A549 (cell line): Measurements from ENCODE around the gene DNMT3A. TPM values are rescaled to one million over a fixed set of nuclear protein-coding genes. Genes with fewer than 3 reads are reported as not detected.

Source experiments
- ATAC-seq, 2 experiments: fragments of 200-7000 bp in 1 of 2; fragments of >200 bp in 1 of 2; cut with Nextera tagmentation in 1 of 2; cut with Tn5 transposase in 1 of 2; 3 replicates each; pipeline versions ENCODE4 v1.8.0 to v1.9.1; 2018 to 2020; ENCODE audit warnings: mild to moderate bottlenecking in 1 of 2, moderate library complexity in 1 of 2
- CTCF ChIA-PET: fragments of 300-600 bp; sonication (Branson Sonifier 250); formaldehyde crosslinking; extraction: SDS; loops from one replicate; lab custom pipeline; 2021; ENCODE audit warnings: antibody characterized with exemption, inconsistent platforms; lab: Yijun Ruan, JAX
- POLR2A ChIA-PET: fragments of 350-600 bp; formaldehyde crosslinking; extraction: SDS; loops from one replicate; lab custom pipeline; 2021; ENCODE audit warnings: antibody characterized with exemption, inconsistent platforms; lab: Yijun Ruan, JAX
- DNase-seq, 2 experiments: peaks; one replicate each; pipeline versions ENCODE4 v3.0.0 to v3.0.0-alpha.2; 2011 to 2016; ENCODE audit warnings: low read depth in 1 of 2, low spot score in 1 of 2
- FAIRE-seq: peaks from 2 replicates; lab custom pipeline; 2011; peaks lifted over from hg19 to GRCh38; lab: Jason Lieb, UNC
- H3K27ac ChIP-seq, 2 experiments: fragments of >200 bp; sonication (Bioruptor Twin); formaldehyde crosslinking; 3 replicates each; pipeline ENCODE4 v1.5.1; 2016 to 2017
- H3K4me1 ChIP-seq: fragments of >200 bp; sonication (Bioruptor Twin); formaldehyde crosslinking; 3 replicates; pipeline ENCODE4 v1.6.1; 2016
- H3K4me2 ChIP-seq: fragments of >200 bp; sonication (Bioruptor Twin); formaldehyde crosslinking; 3 replicates; pipeline ENCODE4 v1.6.1; 2016
- H3K4me3 ChIP-seq: fragments of >200 bp; sonication (Bioruptor Twin); formaldehyde crosslinking; 3 replicates; pipeline ENCODE4 v1.5.1; 2016
- H3K9me3 ChIP-seq: fragments of >200 bp; sonication (Bioruptor Twin); formaldehyde crosslinking; 3 replicates; pipeline ENCODE4 v1.6.1; 2016
- BHLHE40 ChIP-seq: IDR thresholded peaks from 2 replicates; pipeline ENCODE4 v1.6.1; 2012; ENCODE audit warnings: low read depth, low read length, inconsistent platforms
- CHD2 ChIP-seq: fragments of 150-350 bp; IDR thresholded peaks from 2 replicates; pipeline ENCODE4 v1.6.1; 2014; ENCODE audit warnings: low read length; ENCODE audit not compliant: partially characterized antibody
- ESRRA ChIP-seq: fragments of 150-350 bp; IDR thresholded peaks from 2 replicates; pipeline ENCODE4 v1.6.1; 2014; ENCODE audit warnings: mild to moderate bottlenecking, low read length, borderline replicate concordance
- FOSB ChIP-seq: fragments of 250-450 bp; sonication (Bioruptor Pico); IDR thresholded peaks from 2 replicates; pipeline ENCODE4 v1.5.0; 2020; ENCODE audit warnings: mild to moderate bottlenecking, moderate library complexity
- FOXS1 ChIP-seq: fragments of 250-450 bp; sonication (Bioruptor Pico); IDR thresholded peaks from 2 replicates; pipeline ENCODE4 v1.5.0; 2020; ENCODE audit warnings: mild to moderate bottlenecking, moderate library complexity
- GATA3 ChIP-seq: IDR thresholded peaks from 2 replicates; pipeline ENCODE4 v1.6.1; 2012; ENCODE audit warnings: borderline replicate concordance
- HOXB13 ChIP-seq: fragments of 250-450 bp; sonication (Bioruptor Pico); IDR thresholded peaks from 2 replicates; pipeline ENCODE4 v1.5.0; 2020; ENCODE audit warnings: low read depth, mild to moderate bottlenecking, moderate library complexity
- JUNB ChIP-seq: fragments of >200 bp; sonication (Bioruptor Twin); formaldehyde crosslinking; IDR thresholded peaks from 2 replicates; pipeline ENCODE4 v1.6.1; 2016
- KDM5A ChIP-seq: fragments of 200-600 bp; sonication (generic); IDR thresholded peaks from 2 replicates; pipeline ENCODE4 v1.6.1; 2016; ENCODE audit warnings: antibody characterized with exemption, mild to moderate bottlenecking
- MAFK ChIP-seq: fragments of 450-650 bp; IDR thresholded peaks from 2 replicates; pipeline ENCODE4 v1.6.1; 2014; ENCODE audit not compliant: partially characterized antibody
- NR3C1 ChIP-seq: fragments of >200 bp; sonication (Bioruptor Twin); formaldehyde crosslinking; IDR thresholded peaks from 3 replicates; pipeline ENCODE4 v1.6.1; 2017
- RARB ChIP-seq: fragments of 250-450 bp; sonication (Bioruptor Pico); IDR thresholded peaks from 2 replicates; pipeline ENCODE4 v1.8.0; 2021; ENCODE audit warnings: mild to moderate bottlenecking, moderate library complexity
- RCOR1 ChIP-seq: fragments of 150-350 bp; IDR thresholded peaks from 2 replicates; pipeline ENCODE4 v1.6.1; 2014; ENCODE audit warnings: antibody characterized with exemption, low read length, low read depth
- TP53 ChIP-seq: fragments of 250-450 bp; sonication (Bioruptor Pico); IDR thresholded peaks from 2 replicates; pipeline ENCODE4 v1.5.0; 2021; ENCODE audit warnings: mild to moderate bottlenecking, moderate library complexity
- ZC3H11A ChIP-seq: fragments of 450-650 bp; IDR thresholded peaks from 2 replicates; pipeline ENCODE4 v1.6.1; 2014; ENCODE audit warnings: antibody characterized with exemption, mild to moderate bottlenecking
- ZFP36 ChIP-seq: fragments of 450-650 bp; IDR thresholded peaks from 2 replicates; pipeline ENCODE4 v1.6.1; 2014; ENCODE audit warnings: borderline replicate concordance; ENCODE audit not compliant: partially characterized antibody
- ZNF302 ChIP-seq: fragments of 250-450 bp; sonication (Bioruptor Pico); IDR thresholded peaks from 2 replicates; pipeline ENCODE4 v1.9.0; 2021; ENCODE audit warnings: inconsistent platforms, mild to moderate bottlenecking, moderate library complexity
- ZSCAN20 ChIP-seq: fragments of 250-450 bp; sonication (Bioruptor Pico); IDR thresholded peaks from 2 replicates; pipeline ENCODE4 v1.8.0; 2022; ENCODE audit warnings: mild to moderate bottlenecking, moderate library complexity
- WGBS: methylation state at CpG from one replicate; pipeline ENCODE4 v1.1.6; 2017; ENCODE audit errors: missing lambda C conversion rate; 5-methylcytosine and 5-hydroxymethylcytosine counted together
- polyA plus RNA-seq, 4 experiments: library from polyadenylated mRNA; depleted of rRNA in 3 of 4; stranded (reverse); fragments of >200 nt; fragmentation: RNase III in 1 of 4; extraction: RNeasy Plus Mini Kit Qiagen cat#74134 plus additional on column Dnase treatment in 1 of 4; gene quantifications; 2 replicates in 3 of 4; 3 replicates in 1 of 4; pipeline ENCODE4 v1.2.3, GENCODE V29; 2011 to 2017
- TF ChIP-seq, protein P1 (sequence below): IDR thresholded peaks from 2 replicates; pipeline ENCODE4 v1.6.1; 2012; ENCODE audit warnings: low read depth, borderline replicate concordance
- TF ChIP-seq, protein P2 (sequence below): fragments of 250-450 bp; sonication (Bioruptor Pico); IDR thresholded peaks from 2 replicates; pipeline ENCODE4 v1.5.0; 2021; ENCODE audit warnings: mild to moderate bottlenecking, moderate library complexity, borderline replicate concordance
- TF ChIP-seq, protein P3 (sequence below): fragments of 200-600 bp; sonication (generic); IDR thresholded peaks from 2 replicates; pipeline ENCODE4 v1.6.1; 2016; ENCODE audit warnings: antibody characterized with exemption, mild to moderate bottlenecking, moderate library complexity
- TF ChIP-seq, protein P4 (sequence below): fragments of >200 bp; sonication (Bioruptor Twin); formaldehyde crosslinking; IDR thresholded peaks from 2 replicates; pipeline ENCODE4 v1.6.1; 2016
- TF ChIP-seq, protein P5 (sequence below): fragments of 250-450 bp; sonication (Bioruptor Pico); IDR thresholded peaks from 2 replicates; pipeline ENCODE4 v1.5.0; 2020; ENCODE audit warnings: low read depth, mild to moderate bottlenecking, moderate library complexity

The DNMT3A gene
- polyA plus RNA-seq, 2 of the 4 experiments (the other 2 are of a cell fraction): 4.4 to 11.9 TPM

DNA sequence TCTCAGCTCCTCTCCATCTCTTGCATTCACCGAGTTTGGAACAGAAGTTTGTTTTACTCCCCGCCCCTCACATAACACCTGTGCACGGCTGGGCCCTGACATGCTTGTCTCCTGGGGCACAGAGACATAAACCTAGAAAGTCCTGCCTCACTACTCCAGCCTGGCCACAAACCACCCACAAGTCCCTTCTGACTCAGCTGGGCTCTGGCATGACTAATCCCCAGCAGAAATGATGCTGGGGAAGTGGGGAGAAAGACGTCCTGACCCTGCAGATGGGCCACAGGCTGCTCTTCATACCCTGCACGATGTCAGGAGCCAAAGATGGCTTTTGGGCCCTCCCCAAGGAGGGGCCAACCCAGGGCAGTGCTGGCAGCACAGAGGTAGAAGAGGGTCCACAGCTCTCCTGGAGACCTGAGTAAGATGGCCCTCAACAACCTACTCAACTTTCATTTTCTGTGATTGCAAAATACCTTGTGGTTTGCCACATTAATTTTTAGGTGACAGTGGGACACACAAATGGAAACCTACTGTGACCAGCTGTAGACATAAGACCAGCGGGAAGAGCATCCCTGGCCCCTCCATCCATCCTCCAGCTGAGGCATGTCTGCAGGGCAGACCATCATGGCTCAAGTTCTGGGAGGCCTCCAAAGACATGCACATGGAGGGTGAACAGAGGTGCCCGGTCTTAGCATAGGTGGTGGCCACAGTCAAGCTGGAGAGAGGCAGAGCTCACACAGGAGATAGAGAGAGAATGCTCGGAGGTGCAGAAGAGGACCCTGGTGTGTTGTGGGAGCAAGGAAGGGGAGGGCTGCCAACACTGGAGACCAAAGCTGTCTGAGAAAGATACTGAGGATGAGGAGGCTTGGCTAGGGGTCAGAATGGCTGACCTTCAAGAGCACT is 40.0 kb downstream of the DNMT3A start:
- CTCF ChIA-PET: interaction anchor here (0.6 to 2.6 kb wide), 10 partner anchors 8 to 418 kb away, joined by 3 to 10 read pairs (median 4); no protein-coding TSS in a partner anchor
- ATAC-seq: peak; percentile 37 to 50; a peak in 3 of 6 replicates
- no peak for FAIRE-seq
- WGBS: 78% methylated on average over 8 of the region's 8 CpGs
- Histone ChIP-seq H3K4me2 (no peak overlapping the region), H3K4me1 (no peaks in the 10 kb centered on the region; the same call in 2 of the 3 replicates)
- DNase-seq: no peak
- TF ChIP-seq NR3C1 (no peak), BHLHE40 (no peak), GATA3 (no peak), CHD2 (no peak)
- TF ChIP-seq, all 56 proteins: peak for 0
- H3K27ac ChIP-seq: no peak overlapping the region
- no peak overlapping the region for H3K4me3 ChIP-seq
- POLR2A ChIA-PET: no interaction called here
- no peaks in the 10 kb centered on the region for H3K9me3 ChIP-seq

DNA sequence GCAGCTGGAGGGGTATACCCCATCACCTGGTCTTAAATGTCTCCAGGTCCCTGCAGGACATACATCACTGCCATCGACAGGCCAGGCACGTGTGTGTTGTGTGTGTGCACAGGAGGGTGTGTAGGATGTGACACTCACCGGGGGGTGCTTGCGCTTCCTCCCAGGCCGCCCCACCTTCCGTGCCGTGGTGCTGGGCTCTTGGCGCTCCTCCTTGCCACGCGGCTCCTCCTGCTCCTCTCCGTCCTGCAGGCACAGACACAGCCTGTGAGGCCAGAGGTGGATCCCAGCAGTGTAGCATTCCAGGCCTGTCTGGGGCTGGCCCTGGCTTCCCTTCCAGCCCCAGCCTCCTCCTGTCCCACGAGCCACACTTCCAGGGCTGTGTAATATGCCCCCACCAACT is 41.7 kb downstream of the DNMT3A start:
- ChIA-PET POLR2A (no interaction called here), CTCF (interaction anchor here (2.4 kb wide), 1 partner anchor 12 kb away, joined by 8 read pairs; no protein-coding TSS in a partner anchor)
- no peak overlapping the region for H3K27ac ChIP-seq
- peaks cover 5% of the 10 kb centered on the region; the same call in 1 of the 3 replicates for H3K4me1 ChIP-seq
- 96% methylated on average over 12 of the region's 12 CpGs for WGBS
- H3K4me2 ChIP-seq: no peak overlapping the region
- no peak for ATAC-seq
- no peak overlapping the region for H3K4me3 ChIP-seq
- TF ChIP-seq FOXS1 (CRISPR knock-in tag): no peak
- no peak for TF ChIP-seq ESRRA
- TF ChIP-seq JUNB: no peak
- TF ChIP-seq, protein P1, sequence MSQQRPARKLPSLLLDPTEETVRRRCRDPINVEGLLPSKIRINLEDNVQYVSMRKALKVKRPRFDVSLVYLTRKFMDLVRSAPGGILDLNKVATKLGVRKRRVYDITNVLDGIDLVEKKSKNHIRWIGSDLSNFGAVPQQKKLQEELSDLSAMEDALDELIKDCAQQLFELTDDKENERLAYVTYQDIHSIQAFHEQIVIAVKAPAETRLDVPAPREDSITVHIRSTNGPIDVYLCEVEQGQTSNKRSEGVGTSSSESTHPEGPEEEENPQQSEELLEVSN: no peak
- TF ChIP-seq RARB (CRISPR knock-in tag): no peak
- TF ChIP-seq FOSB (CRISPR knock-in tag): no peak
- no peak for TF ChIP-seq ZC3H11A
- TF ChIP-seq ZFP36: no peak
- TF ChIP-seq HOXB13 (CRISPR knock-in tag): no peak
- no peak for TF ChIP-seq ZSCAN20 (CRISPR knock-in tag)
- TF ChIP-seq, protein P2, sequence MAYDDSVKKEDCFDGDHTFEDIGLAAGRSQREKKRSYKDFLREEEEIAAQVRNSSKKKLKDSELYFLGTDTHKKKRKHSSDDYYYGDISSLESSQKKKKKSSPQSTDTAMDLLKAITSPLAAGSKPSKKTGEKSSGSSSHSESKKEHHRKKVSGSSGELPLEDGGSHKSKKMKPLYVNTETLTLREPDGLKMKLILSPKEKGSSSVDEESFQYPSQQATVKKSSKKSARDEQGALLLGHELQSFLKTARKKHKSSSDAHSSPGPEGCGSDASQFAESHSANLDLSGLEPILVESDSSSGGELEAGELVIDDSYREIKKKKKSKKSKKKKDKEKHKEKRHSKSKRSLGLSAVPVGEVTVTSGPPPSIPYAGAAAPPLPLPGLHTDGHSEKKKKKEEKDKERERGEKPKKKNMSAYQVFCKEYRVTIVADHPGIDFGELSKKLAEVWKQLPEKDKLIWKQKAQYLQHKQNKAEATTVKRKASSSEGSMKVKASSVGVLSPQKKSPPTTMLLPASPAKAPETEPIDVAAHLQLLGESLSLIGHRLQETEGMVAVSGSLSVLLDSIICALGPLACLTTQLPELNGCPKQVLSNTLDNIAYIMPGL: no peak
- TF ChIP-seq TP53 (CRISPR knock-in tag): no peak
- no peak for TF ChIP-seq KDM5A
- TF ChIP-seq MAFK: no peak
- TF ChIP-seq RCOR1: no peak
- TF ChIP-seq, protein P3, sequence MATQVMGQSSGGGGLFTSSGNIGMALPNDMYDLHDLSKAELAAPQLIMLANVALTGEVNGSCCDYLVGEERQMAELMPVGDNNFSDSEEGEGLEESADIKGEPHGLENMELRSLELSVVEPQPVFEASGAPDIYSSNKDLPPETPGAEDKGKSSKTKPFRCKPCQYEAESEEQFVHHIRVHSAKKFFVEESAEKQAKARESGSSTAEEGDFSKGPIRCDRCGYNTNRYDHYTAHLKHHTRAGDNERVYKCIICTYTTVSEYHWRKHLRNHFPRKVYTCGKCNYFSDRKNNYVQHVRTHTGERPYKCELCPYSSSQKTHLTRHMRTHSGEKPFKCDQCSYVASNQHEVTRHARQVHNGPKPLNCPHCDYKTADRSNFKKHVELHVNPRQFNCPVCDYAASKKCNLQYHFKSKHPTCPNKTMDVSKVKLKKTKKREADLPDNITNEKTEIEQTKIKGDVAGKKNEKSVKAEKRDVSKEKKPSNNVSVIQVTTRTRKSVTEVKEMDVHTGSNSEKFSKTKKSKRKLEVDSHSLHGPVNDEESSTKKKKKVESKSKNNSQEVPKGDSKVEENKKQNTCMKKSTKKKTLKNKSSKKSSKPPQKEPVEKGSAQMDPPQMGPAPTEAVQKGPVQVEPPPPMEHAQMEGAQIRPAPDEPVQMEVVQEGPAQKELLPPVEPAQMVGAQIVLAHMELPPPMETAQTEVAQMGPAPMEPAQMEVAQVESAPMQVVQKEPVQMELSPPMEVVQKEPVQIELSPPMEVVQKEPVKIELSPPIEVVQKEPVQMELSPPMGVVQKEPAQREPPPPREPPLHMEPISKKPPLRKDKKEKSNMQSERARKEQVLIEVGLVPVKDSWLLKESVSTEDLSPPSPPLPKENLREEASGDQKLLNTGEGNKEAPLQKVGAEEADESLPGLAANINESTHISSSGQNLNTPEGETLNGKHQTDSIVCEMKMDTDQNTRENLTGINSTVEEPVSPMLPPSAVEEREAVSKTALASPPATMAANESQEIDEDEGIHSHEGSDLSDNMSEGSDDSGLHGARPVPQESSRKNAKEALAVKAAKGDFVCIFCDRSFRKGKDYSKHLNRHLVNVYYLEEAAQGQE: no peak
- no peak for TF ChIP-seq ZNF302
- TF ChIP-seq, protein P4, sequence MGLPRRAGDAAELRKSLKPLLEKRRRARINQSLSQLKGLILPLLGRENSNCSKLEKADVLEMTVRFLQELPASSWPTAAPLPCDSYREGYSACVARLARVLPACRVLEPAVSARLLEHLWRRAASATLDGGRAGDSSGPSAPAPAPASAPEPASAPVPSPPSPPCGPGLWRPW: no peak
- TF ChIP-seq, protein P5, sequence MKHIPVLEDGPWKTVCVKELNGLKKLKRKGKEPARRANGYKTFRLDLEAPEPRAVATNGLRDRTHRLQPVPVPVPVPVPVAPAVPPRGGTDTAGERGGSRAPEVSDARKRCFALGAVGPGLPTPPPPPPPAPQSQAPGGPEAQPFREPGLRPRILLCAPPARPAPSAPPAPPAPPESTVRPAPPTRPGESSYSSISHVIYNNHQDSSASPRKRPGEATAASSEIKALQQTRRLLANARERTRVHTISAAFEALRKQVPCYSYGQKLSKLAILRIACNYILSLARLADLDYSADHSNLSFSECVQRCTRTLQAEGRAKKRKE (CRISPR knock-in tag): no peak
- TF ChIP-seq NR3C1: no peak
- FAIRE-seq: no peak
- DNase-seq: no peak
- H3K9me3 ChIP-seq: no peaks in the 10 kb centered on the region
